Measurements from ENCODE around the gene TENM4. TPM values are rescaled to one million over a fixed set of nuclear protein-coding genes. Genes with fewer than 3 reads are reported as not detected.

Gene TENM4
- total RNA-seq, 1 donor from 2014 or later, result 117 TPM

GRCh38 chr11:79186669-79187068, 254.2 kb downstream of the TENM4 start:
- Mint-ChIP-seq H3K27ac (no peak overlapping the region), H3K4me3 (ENCODE audit: low read depth) (no peak overlapping the region), H3K36me3 (ENCODE audit: insufficient read depth) (peaks cover 12% of the 10 kb centered on the region), H3K4me1 (ENCODE audit: low read depth) (no peaks in the 10 kb centered on the region), H3K9me3 (ENCODE audit: low read depth) (peaks cover 9% of the 10 kb centered on the region), H3K27me3 (no peaks in the 10 kb centered on the region)
- TF ChIP-seq CTCF (IDR thresholded peaks at IDR 0.05; ENCODE audit: unreplicated experiment), result no peak
- no peak for DNase-seq (ENCODE audit: low spot score, unreplicated experiment)

- H3K27me3 Mint-ChIP-seq, result no peaks in the 10 kb centered on the region
- DNase-seq (ENCODE audit: low spot score, unreplicated experiment), result no peak
- H3K27ac Mint-ChIP-seq, result no peak overlapping the region
- H3K9me3 Mint-ChIP-seq (ENCODE audit: low read depth), result peaks cover 13% of the 10 kb centered on the region
- H3K4me3 Mint-ChIP-seq (ENCODE audit: low read depth), result no peak overlapping the region
- H3K36me3 Mint-ChIP-seq (ENCODE audit: insufficient read depth), result peaks cover 14% of the 10 kb centered on the region
- TF ChIP-seq CTCF (IDR thresholded peaks at IDR 0.05; ENCODE audit: unreplicated experiment), result no peak
- no peaks in the 10 kb centered on the region for H3K4me1 Mint-ChIP-seq (ENCODE audit: low read depth)
Measured at GRCh38 chr11:79185351-79185750, 255.5 kb downstream of the TENM4 start.

- Mint-ChIP-seq H3K4me3 (ENCODE audit: low read depth) (no peak overlapping the region), H3K27ac (no peak overlapping the region), H3K4me1 (ENCODE audit: low read depth) (no peaks in the 10 kb centered on the region), H3K36me3 (ENCODE audit: insufficient read depth) (peaks cover 11% of the 10 kb centered on the region), H3K9me3 (ENCODE audit: low read depth) (peaks cover 13% of the 10 kb centered on the region), H3K27me3 (no peaks in the 10 kb centered on the region)
- no peak for DNase-seq (ENCODE audit: low spot score, unreplicated experiment)
- TF ChIP-seq CTCF (IDR thresholded peaks at IDR 0.05; ENCODE audit: unreplicated experiment), result no peak
Measured at GRCh38 chr11:79184285-79184684, 256.5 kb downstream of the TENM4 start.

- Mint-ChIP-seq H3K4me3 (ENCODE audit: low read depth) (no peak overlapping the region), H3K36me3 (ENCODE audit: insufficient read depth) (peaks cover 4% of the 10 kb centered on the region), H3K4me1 (ENCODE audit: low read depth) (no peaks in the 10 kb centered on the region), H3K9me3 (ENCODE audit: low read depth) (peaks cover 9% of the 10 kb centered on the region), H3K27ac (no peak overlapping the region), H3K27me3 (no peaks in the 10 kb centered on the region)
- no peak for DNase-seq (ENCODE audit: low spot score, unreplicated experiment)
- no peak for TF ChIP-seq CTCF (IDR thresholded peaks at IDR 0.05; ENCODE audit: unreplicated experiment)
Measured at GRCh38 chr11:79182794-79183193, 258.0 kb downstream of the TENM4 start.

- no peaks in the 10 kb centered on the region for H3K27me3 Mint-ChIP-seq
- H3K4me3 Mint-ChIP-seq (ENCODE audit: low read depth), result no peak overlapping the region
- no peak for DNase-seq (ENCODE audit: low spot score, unreplicated experiment)
- peaks cover 4% of the 10 kb centered on the region for H3K36me3 Mint-ChIP-seq (ENCODE audit: insufficient read depth)
- no peak for TF ChIP-seq CTCF (IDR thresholded peaks at IDR 0.05; ENCODE audit: unreplicated experiment)
- no peak overlapping the region for H3K27ac Mint-ChIP-seq
- H3K9me3 Mint-ChIP-seq (ENCODE audit: low read depth), result peaks cover 9% of the 10 kb centered on the region
- peaks cover 11% of the 10 kb centered on the region for H3K4me1 Mint-ChIP-seq (ENCODE audit: low read depth)
Measured at GRCh38 chr11:79179087-79179486, 261.7 kb downstream of the TENM4 start.

All from progenitor cell of endocrine pancreas (in vitro differentiated cells).